Effector memory CD8-positive, alpha-beta T cell (primary cell): ENCODE data around the gene RGS3.

Experiments
- ATAC-seq: fragments of 150-1000 bp; cut with Tn5 transposase; replicated peaks from 2 replicates; pipeline ENCODE4 v1.10.0; 2021; ENCODE audit warnings: mild to moderate bottlenecking, moderate library complexity
- DNase-seq, 3 experiments: peaks; one replicate each; pipeline ENCODE4 v3.0.0; 2021
- H3K27ac Mint-ChIP-seq, 2 donors: one replicate each; pipeline ENCODE4 v1.8.0; 2022; ENCODE audit warnings: mild to moderate bottlenecking in 2 of 2, mixed read lengths in 2 of 2, moderate library complexity in 2 of 2
- H3K27me3 Mint-ChIP-seq, 2 donors: one replicate each; pipeline ENCODE4 v1.8.0; 2022; ENCODE audit warnings: mixed read lengths in 2 of 2
- H3K36me3 Mint-ChIP-seq: one replicate; pipeline ENCODE4 v1.8.0; 2022; ENCODE audit warnings: mild to moderate bottlenecking, moderate library complexity, mixed read lengths; ENCODE audit not compliant: insufficient read depth
- H3K4me1 Mint-ChIP-seq, 2 donors: one replicate each; pipeline ENCODE4 v1.8.0; 2022; ENCODE audit warnings: low read depth in 2 of 2, mixed read lengths in 2 of 2
- H3K4me3 Mint-ChIP-seq, 2 donors: one replicate each; pipeline ENCODE4 v1.8.0; 2022; ENCODE audit warnings: mild to moderate bottlenecking in 2 of 2, mixed read lengths in 2 of 2, moderate library complexity in 2 of 2
- H3K9me3 Mint-ChIP-seq, 2 donors: one replicate each; pipeline ENCODE4 v1.8.0; 2022; ENCODE audit warnings: mixed read lengths in 2 of 2

RGS3 gene

GRCh38 chr9:113616621-113617496 lies 153.3 kb downstream of the RGS3 start:
- peaks cover 12 to 32% of the 10 kb centered on the region in 2 donors for H3K27me3 Mint-ChIP-seq
- ATAC-seq (no peak), DNase-seq (no peak)
- no peaks in the 10 kb centered on the region for H3K9me3 Mint-ChIP-seq
- H3K36me3 Mint-ChIP-seq: peaks cover 3% of the 10 kb centered on the region
- H3K27ac Mint-ChIP-seq: no peak overlapping the region
- H3K4me1 Mint-ChIP-seq: peaks cover 0 to 1% of the 10 kb centered on the region in 2 donors
- no peak overlapping the region for H3K4me3 Mint-ChIP-seq

DNA sequence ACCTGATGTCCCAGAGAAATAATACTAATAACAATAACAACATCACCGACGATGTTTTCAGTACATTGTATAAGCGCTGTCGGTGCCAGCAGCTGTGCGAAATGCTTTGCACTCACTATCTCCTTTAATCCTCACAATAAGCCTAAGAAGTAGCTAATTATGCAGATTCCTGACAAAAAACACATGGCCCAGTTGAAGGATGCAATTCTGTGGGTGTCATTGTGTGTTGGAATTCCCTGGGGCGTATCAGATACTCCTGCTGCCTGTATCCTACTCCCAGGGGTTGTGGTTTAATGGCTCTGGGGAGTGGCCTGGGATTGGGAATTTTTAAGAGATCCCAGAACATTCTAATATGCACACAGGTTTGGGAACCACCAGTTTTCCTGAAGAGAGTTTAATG lies 154.0 kb downstream of the RGS3 start:
- Mint-ChIP-seq H3K9me3 (no peaks in the 10 kb centered on the region), H3K27ac (no peak overlapping the region), H3K27me3 (peaks cover 12 to 36% of the 10 kb centered on the region in 2 donors), H3K4me1 (peaks cover 0 to 1% of the 10 kb centered on the region in 2 donors), H3K4me3 (no peak overlapping the region), H3K36me3 (peaks cover 3% of the 10 kb centered on the region)
- DNase-seq (no peak), ATAC-seq (no peak)

DNA sequence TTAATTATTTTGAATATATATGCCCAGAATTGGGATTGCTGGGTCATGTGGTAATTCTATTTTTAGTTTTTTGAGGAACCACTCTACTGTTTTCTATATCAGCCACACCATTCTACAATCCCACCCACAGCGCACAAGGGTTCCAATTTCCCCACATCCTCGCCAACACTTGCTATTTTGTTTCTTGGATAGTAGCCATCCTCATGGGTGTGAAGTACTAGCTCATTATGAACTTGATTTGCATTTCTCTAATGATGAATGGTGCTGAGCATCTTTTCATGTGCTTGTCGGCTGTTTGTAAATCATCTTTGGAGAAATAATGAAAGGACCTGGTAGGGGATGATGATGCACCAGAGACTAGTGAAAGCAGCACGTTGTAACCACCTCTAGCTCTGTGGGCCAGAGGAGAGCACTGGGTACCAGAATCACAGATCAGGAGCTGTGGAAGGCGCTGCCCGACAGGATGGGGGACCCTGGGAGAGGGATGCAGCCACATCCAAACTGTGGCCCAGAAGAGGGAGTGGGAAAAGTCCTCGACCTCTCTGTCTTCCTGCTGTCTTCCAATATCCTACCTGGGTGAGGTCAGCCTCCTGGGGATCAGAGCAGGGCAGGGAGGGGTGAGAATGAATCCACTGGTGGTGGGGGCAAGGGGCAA lies 155.4 kb downstream of the RGS3 start:
- peaks cover 12 to 36% of the 10 kb centered on the region in 2 donors for H3K27me3 Mint-ChIP-seq
- H3K36me3 Mint-ChIP-seq: peaks cover 3% of the 10 kb centered on the region
- H3K27ac Mint-ChIP-seq: no peak overlapping the region
- H3K9me3 Mint-ChIP-seq: no peaks in the 10 kb centered on the region
- peaks cover 0 to 1% of the 10 kb centered on the region in 2 donors for H3K4me1 Mint-ChIP-seq
- DNase-seq (no peak), ATAC-seq (no peak)
- H3K4me3 Mint-ChIP-seq: no peak overlapping the region

GRCh38 chr9:113619491-113620376 lies 156.2 kb downstream of the RGS3 start:
- DNase-seq: no peak
- Mint-ChIP-seq H3K4me1 (peaks cover 0 to 1% of the 10 kb centered on the region in 2 donors), H3K4me3 (no peak overlapping the region), H3K27me3 (peaks cover 12 to 38% of the 10 kb centered on the region in 2 donors), H3K36me3 (peaks cover 3% of the 10 kb centered on the region), H3K27ac (no peak overlapping the region), H3K9me3 (no peaks in the 10 kb centered on the region)
- ATAC-seq: no peak

GRCh38 chr9:113620377-113621161 lies 157.0 kb downstream of the RGS3 start:
- H3K27me3 Mint-ChIP-seq: peaks cover 12 to 47% of the 10 kb centered on the region in 2 donors
- ATAC-seq (no peak), DNase-seq (no peak)
- H3K36me3 Mint-ChIP-seq: no peaks in the 10 kb centered on the region
- H3K27ac Mint-ChIP-seq: no peak overlapping the region
- no peak overlapping the region for H3K4me3 Mint-ChIP-seq
- H3K9me3 Mint-ChIP-seq: no peaks in the 10 kb centered on the region
- no peaks in the 10 kb centered on the region for H3K4me1 Mint-ChIP-seq

DNA sequence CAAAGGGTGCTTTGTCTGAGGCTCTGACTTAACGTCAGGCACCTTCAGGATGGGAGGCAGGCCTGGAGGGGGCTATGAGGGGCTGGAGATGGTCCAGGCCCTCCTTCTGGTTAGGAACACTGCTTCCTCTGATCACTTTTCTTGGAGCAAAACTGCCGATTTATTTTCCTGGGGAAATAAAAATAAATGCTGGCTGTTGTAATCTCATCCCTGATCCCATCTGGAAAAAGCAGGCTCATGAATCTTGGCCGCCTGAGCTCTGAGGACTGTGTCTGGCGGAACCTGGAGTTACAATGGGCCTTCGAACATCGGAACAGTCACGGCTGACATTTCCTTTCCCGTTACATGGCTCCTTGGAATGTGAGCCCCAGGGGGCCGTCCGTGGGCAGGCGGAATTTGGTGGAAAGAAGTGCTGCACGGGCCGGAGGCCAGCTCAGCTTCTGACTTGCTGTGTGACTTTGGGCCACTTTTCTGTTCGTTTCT lies 157.8 kb downstream of the RGS3 start:
- DNase-seq (no peak), ATAC-seq (no peak)
- H3K27me3 Mint-ChIP-seq: peaks cover 12 to 51% of the 10 kb centered on the region in 2 donors
- H3K27ac Mint-ChIP-seq: no peak overlapping the region
- no peak overlapping the region for H3K4me3 Mint-ChIP-seq
- no peaks in the 10 kb centered on the region for H3K4me1 Mint-ChIP-seq
- H3K9me3 Mint-ChIP-seq: no peaks in the 10 kb centered on the region
- H3K36me3 Mint-ChIP-seq: no peaks in the 10 kb centered on the region

DNA sequence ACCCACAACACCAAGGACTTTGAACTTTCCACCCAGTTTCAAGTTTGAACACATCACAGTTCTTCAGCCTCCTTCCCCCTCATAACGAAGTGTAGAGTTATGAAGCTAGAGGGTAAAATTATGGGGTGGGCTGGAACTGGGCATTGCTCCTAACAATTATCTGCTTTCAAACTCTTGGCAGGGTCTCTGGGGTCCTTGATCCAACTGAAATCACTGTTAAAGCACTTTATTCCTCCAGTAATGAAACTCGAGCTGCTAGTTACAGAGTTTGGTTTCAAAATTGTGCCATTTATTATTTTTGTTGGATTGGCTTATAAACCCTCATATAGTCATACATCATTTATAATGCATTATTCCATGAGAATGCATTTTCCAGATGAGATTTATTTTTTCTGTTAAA lies 158.5 kb downstream of the RGS3 start:
- Mint-ChIP-seq H3K9me3 (no peaks in the 10 kb centered on the region), H3K4me3 (no peak overlapping the region), H3K4me1 (no peaks in the 10 kb centered on the region), H3K27me3 (peaks cover 12 to 51% of the 10 kb centered on the region in 2 donors), H3K27ac (no peak overlapping the region), H3K36me3 (no peaks in the 10 kb centered on the region)
- ATAC-seq: no peak
- DNase-seq: no peak

DNA sequence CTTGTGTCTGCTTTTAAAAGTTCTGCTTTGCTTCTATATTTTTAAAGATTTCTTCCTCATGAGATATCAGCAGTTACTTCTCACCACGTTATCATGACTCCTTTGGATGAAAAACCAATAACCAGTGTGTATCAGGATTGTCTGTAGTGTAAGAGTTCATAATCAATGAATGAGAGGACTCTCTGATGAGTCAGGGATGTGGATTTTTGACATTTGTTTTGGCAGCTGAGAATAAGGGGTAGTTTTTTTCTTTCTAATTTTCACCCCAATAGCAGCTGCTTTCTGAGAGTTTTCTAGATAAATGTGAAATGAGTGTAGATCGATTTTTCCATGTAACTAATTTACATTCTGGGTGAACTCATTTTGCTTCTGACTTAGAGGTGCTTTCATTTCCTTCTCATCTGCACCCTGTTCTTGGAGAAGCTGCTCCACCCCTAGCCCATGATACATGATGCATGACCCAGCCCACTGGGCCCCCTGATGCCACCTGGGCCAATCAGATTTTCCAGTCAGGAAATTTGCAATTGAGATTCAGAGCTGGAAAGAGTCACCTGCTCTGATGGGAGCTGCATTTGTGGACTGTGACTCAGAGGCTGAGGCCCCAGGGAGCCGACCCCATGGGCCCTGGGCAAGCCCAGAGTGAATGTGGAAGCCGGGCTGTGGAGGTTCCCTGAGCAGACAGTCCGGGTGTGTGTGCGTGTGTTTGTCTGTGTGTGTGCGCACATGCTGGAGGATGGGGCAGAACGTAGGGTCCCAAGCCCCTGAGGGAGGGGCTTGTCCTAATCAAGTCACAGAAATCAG lies 159.3 kb downstream of the RGS3 start:
- no peak for DNase-seq
- Mint-ChIP-seq H3K27ac (no peak overlapping the region), H3K9me3 (no peaks in the 10 kb centered on the region), H3K4me1 (no peaks in the 10 kb centered on the region), H3K36me3 (no peaks in the 10 kb centered on the region), H3K27me3 (peaks cover 12 to 55% of the 10 kb centered on the region in 2 donors), H3K4me3 (no peak overlapping the region)
- no peak for ATAC-seq

GRCh38 chr9:113623851-113624485 lies 160.4 kb downstream of the RGS3 start:
- no peaks in the 10 kb centered on the region for H3K4me1 Mint-ChIP-seq
- ATAC-seq: no peak
- no peaks in the 10 kb centered on the region for H3K9me3 Mint-ChIP-seq
- H3K36me3 Mint-ChIP-seq: no peaks in the 10 kb centered on the region
- no peak overlapping the region for H3K4me3 Mint-ChIP-seq
- no peak for DNase-seq
- H3K27ac Mint-ChIP-seq: no peak overlapping the region
- H3K27me3 Mint-ChIP-seq: peaks cover 18 to 63% of the 10 kb centered on the region in 2 donors

GRCh38 chr9:113624721-113625120 lies 161.2 kb downstream of the RGS3 start:
- no peak for ATAC-seq
- no peaks in the 10 kb centered on the region for H3K36me3 Mint-ChIP-seq
- H3K4me3 Mint-ChIP-seq: no peak overlapping the region
- peaks cover 15 to 56% of the 10 kb centered on the region in 2 donors for H3K27me3 Mint-ChIP-seq
- H3K4me1 Mint-ChIP-seq: no peaks in the 10 kb centered on the region
- H3K27ac Mint-ChIP-seq: no peak overlapping the region
- no peaks in the 10 kb centered on the region for H3K9me3 Mint-ChIP-seq
- DNase-seq: no peak

- Mint-ChIP-seq H3K4me1 (no peaks in the 10 kb centered on the region), H3K36me3 (no peaks in the 10 kb centered on the region), H3K4me3 (no peak overlapping the region), H3K27me3 (peaks cover 12 to 49% of the 10 kb centered on the region in 2 donors), H3K9me3 (no peaks in the 10 kb centered on the region), H3K27ac (no peak overlapping the region)
- DNase-seq: no peak
- ATAC-seq: no peak
These were observed 162.0 kb downstream of the RGS3 start for GRCh38 chr9:113625486-113625885.
